WERI-Rb-1 (cell line): Measurements from ENCODE around the gene RBM11.

Source experiments
- DNase-seq: peaks from one replicate; pipeline ENCODE4 v3.0.0-alpha.2; 2020
- H3K27ac ChIP-seq: fragments of 250-450 bp; sonication (Bioruptor Pico); 2 replicates; pipeline ENCODE4 v1.5.1; 2020; ENCODE audit warnings: mild to moderate bottlenecking, moderate library complexity
- H3K27me3 ChIP-seq: fragments of 250-450 bp; sonication (Bioruptor Pico); 2 replicates; pipeline ENCODE4 v1.5.1; 2021; ENCODE audit warnings: mild to moderate bottlenecking, low read depth, moderate library complexity; ENCODE audit not compliant: insufficient read depth, severe bottlenecking
- H3K36me3 ChIP-seq: fragments of 250-450 bp; sonication (Bioruptor Pico); 2 replicates; pipeline ENCODE4 v1.5.1; 2020; ENCODE audit warnings: mild to moderate bottlenecking, moderate library complexity
- H3K4me3 ChIP-seq: 2 replicates; pipeline ENCODE4 v1.5.1; 2011; ENCODE audit warnings: low read depth, mild to moderate bottlenecking, control low read depth, low read length
- H3K9me3 ChIP-seq: fragments of 250-450 bp; sonication (Bioruptor Pico); 2 replicates; pipeline ENCODE4 v1.5.1; 2021; ENCODE audit warnings: mild to moderate bottlenecking, moderate library complexity; ENCODE audit not compliant: severe bottlenecking
- TF ChIP-seq, protein P1 (sequence below): IDR thresholded peaks from 2 replicates; pipeline ENCODE4 v1.5.1; 2011; ENCODE audit warnings: low read depth, mild to moderate bottlenecking, control low read depth, inconsistent platforms, low read length

The RBM11 gene

GRCh38 chr21:14271641-14272040 is 55.7 kb downstream of the RBM11 start:
- TF ChIP-seq, protein P1, sequence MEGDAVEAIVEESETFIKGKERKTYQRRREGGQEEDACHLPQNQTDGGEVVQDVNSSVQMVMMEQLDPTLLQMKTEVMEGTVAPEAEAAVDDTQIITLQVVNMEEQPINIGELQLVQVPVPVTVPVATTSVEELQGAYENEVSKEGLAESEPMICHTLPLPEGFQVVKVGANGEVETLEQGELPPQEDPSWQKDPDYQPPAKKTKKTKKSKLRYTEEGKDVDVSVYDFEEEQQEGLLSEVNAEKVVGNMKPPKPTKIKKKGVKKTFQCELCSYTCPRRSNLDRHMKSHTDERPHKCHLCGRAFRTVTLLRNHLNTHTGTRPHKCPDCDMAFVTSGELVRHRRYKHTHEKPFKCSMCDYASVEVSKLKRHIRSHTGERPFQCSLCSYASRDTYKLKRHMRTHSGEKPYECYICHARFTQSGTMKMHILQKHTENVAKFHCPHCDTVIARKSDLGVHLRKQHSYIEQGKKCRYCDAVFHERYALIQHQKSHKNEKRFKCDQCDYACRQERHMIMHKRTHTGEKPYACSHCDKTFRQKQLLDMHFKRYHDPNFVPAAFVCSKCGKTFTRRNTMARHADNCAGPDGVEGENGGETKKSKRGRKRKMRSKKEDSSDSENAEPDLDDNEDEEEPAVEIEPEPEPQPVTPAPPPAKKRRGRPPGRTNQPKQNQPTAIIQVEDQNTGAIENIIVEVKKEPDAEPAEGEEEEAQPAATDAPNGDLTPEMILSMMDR, result no peak
- no peaks in the 10 kb centered on the region for H3K36me3 ChIP-seq
- H3K27me3 ChIP-seq, result no peaks in the 10 kb centered on the region
- no peak for DNase-seq
- H3K9me3 ChIP-seq, result no peaks in the 10 kb centered on the region
- no peak overlapping the region for H3K4me3 ChIP-seq
- H3K27ac ChIP-seq, result no peak overlapping the region

DNA sequence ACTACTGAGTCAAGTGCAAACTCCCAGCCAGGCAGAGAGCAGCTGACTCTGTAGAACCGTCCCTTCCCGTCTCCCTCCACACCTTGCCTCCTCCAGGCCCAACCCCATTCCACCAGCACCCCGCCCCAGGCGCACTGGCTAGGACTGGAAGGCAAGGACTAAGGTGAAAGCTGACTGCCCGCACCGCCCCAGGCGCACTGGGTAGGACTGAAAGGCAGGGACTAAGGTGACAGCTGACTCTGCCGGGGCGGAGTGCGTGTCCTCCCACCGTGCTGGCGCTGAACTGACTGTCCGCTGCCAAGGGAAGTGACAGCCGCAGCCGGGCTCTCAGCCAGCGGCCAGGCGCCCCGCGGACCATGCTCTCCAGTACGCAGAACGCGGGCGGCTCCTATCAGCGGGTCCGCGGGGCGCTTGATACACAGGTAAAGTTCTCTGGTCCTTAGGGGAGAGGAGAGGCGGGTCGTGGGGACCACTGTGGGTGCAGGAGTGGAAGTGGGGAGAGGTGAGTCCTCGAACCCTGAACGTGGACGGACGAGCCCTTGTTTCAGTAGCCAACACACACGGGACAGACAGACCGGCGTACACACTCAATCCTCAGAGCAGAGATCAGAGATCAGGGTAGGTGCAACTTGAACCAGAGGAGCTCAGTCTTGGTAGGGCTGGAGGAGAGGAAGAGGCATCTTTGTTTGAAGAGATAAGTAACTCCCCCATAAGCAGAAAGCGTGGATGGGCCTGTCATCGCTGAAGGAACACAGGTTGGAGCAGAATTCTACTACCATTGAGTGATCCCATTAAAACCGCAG is 58.0 kb downstream of the RBM11 start:
- Histone ChIP-seq H3K27me3 (no peaks in the 10 kb centered on the region), H3K4me3 (no peak overlapping the region)
- no peak for DNase-seq

GRCh38 chr21:14275702-14276205 is 59.8 kb downstream of the RBM11 start:
- no peaks in the 10 kb centered on the region for H3K27me3 ChIP-seq
- TF ChIP-seq, protein P1, result no peak
- H3K9me3 ChIP-seq, result no peaks in the 10 kb centered on the region
- H3K27ac ChIP-seq, result no peak overlapping the region
- H3K4me3 ChIP-seq, result no peak overlapping the region
- DNase-seq, result no peak
- no peaks in the 10 kb centered on the region for H3K36me3 ChIP-seq

More for the DNA sequence above, 58.0 kb downstream of the RBM11 start:
- H3K27ac ChIP-seq, result no peak overlapping the region
- H3K9me3 ChIP-seq, result no peaks in the 10 kb centered on the region
- no peaks in the 10 kb centered on the region for H3K36me3 ChIP-seq
- TF ChIP-seq, protein P1, result no peak
